ENCODE measurements around the gene KAZALD1. TPM values are rescaled to one million over a fixed set of nuclear protein-coding genes. Genes with fewer than 3 reads are reported as not detected.

Gene KAZALD1
- total RNA-seq, 2 donors from 2014 or later = 0.60 to 1.3 TPM

DNA sequence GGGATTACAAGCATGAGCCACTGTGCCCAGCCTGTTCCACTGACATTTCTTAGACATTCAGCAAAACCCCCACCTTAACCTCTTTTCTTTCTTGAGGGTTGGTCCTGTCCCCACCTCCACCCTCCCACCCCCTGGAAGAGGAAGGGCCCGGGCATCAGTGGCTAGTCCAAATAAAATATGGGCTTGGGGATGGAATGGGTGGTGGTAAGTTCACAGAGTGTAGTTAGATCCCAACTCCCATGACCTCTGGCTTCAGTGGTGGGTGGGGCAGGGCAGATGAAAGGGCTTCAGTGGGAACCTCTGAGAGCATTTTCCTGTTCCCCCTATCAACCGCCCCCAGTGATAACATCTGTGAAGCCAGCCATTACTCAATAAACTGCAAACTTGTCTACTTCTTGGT, 20.9 kb upstream of the KAZALD1 start:
- no peak overlapping the region for H3K27ac Mint-ChIP-seq

DNA sequence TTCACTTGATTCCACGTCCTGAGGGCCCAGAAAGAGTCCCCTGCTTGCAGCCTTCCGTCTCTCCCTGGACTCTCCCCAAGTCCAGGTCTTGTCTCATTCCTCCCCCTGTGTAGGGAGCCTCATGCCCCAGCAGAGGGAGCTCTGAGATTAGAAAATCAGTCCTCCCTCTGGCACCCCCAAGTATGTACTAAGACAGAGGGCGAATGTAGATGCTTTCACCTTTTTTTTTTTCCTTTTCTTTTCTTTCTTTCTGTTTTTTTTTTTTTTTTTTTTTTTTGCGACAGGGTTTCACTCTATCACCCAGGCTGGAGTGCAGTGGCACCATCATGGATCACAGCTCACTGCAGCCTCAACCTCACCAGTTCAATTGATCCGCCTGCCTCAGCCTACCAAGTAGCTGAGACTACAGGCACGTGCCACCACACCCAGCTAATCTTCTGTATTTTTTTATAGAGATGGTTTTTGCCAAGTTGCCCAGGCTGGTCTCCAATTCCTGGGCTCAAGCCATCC, 20.5 kb upstream of the KAZALD1 start:
- no peaks in the 10 kb centered on the region for H3K9me3 Mint-ChIP-seq
- H3K36me3 Mint-ChIP-seq = no peaks in the 10 kb centered on the region
- ATAC-seq = peak; percentile 69 to 81
- DNase-seq (ENCODE audit: low spot score in 2 of 2) = peak in 1 of 2 donors; percentile 71
- H3K27ac Mint-ChIP-seq = no peak overlapping the region

More for the DNA sequence above, 20.9 kb upstream of the KAZALD1 start:
- Mint-ChIP-seq H3K9me3 (no peaks in the 10 kb centered on the region), H3K36me3 (no peaks in the 10 kb centered on the region)
- DNase-seq (ENCODE audit: low spot score in 2 of 2) (no peak), ATAC-seq (no peak)

DNA sequence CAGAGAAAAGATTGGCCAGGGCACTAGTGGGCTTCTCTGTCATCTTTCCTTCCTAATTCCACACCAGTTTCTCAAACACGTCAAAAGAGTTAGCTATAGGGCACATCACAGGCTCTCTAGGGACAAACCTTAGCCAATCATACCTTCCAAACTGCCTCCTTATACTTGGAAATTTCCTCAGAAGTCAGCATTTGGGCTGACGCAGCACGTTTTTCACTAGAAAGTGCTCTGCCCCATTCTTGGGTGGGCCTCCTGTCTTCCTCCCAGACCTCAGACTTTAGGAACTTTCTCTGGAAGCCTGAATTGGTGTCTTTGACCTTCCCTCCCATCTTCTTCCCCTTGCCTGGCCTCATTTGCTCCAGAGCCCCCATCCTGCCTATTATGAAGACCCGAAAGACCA, 19.7 kb upstream of the KAZALD1 start:
- Mint-ChIP-seq H3K9me3 (no peaks in the 10 kb centered on the region), H3K36me3 (no peaks in the 10 kb centered on the region), H3K27ac (peak overlapping the region; percentile 85 to 97)
- ATAC-seq = no peak
- no peak for DNase-seq (ENCODE audit: low spot score in 2 of 2)

DNA sequence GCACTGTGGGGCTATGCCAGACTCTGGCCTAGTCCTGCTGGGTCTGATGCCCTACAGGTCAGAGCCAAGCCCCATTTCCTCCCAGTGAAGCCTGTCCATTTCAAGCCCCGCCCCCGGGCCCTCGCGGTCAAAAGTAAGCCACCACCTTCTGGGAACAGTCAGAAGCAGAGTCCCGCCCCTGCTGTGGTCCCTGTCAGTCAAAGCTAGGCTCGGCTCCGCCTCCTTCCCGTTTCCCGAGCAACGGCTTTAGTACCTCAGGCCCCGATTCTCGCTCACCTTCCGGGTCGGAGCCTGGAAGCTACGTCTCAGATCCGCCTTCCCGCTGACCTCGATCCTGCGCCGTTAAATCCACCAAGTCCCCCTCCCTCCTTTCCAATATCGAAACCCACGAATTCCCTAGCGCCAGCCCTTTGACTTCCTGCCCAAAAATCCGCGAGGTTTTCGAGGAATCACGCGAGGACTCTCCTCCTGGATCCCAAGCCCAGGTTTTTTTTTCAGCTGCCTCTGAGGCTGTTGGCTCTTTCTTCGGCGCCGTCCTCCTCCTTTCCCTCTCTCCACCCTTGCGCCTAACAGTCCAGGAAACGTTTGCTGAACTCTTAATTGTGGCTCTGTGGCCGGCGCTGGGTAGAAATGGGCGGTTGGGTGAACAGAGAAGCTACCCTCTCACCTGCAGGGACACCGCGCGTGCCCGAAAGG, 19.0 kb upstream of the KAZALD1 start:
- ATAC-seq (peak; percentile 95 to 97), DNase-seq (ENCODE audit: low spot score in 2 of 2) (peak; percentile 87 to 91)
- peak overlapping the region; percentile 85 to 97 for H3K27ac Mint-ChIP-seq
- H3K9me3 Mint-ChIP-seq = no peaks in the 10 kb centered on the region
- H3K36me3 Mint-ChIP-seq = no peaks in the 10 kb centered on the region

DNA sequence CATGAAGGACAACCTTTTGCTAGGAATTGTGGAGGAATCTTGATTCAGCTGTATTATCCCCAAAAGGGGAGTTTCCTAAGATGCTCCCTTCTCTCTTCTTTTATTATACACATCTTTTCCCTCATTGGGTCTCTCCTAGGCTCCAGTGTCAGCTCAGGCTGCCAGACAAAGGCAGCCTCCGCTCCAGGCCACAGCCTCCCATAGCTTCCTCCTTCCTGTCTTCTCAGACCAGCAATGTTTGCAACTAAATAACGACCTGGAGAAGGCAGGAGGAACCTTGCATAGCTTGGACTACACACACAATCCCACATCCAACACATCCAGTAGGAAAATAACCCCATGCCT, 18.5 kb upstream of the KAZALD1 start:
- H3K27ac Mint-ChIP-seq = peak overlapping the region in 1 of 2 donors; percentile 85
- H3K9me3 Mint-ChIP-seq = no peaks in the 10 kb centered on the region
- no peak for ATAC-seq

DNA sequence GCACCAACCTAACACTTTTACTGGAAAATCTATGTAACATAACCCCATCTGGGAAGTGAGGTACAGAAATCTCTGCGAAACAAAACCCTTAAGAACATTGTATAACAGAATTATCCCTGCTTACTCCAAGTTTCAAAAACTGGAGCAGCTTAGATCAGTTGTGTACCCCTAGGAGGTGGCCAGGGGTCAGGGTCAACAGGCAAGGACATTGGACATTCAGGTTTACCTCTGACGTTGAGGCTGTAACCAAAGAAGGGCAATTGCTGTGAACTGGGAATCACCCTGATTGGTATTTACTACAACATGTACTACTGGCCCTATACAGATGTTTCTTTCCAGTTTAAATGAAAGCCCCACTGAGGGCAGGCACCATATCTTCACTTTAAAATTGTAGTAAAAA, 17.7 kb upstream of the KAZALD1 start:
- no peak for DNase-seq (ENCODE audit: low spot score in 2 of 2)
- no peaks in the 10 kb centered on the region for H3K36me3 Mint-ChIP-seq
- ATAC-seq = no peak
- no peak overlapping the region for H3K27ac Mint-ChIP-seq
- H3K9me3 Mint-ChIP-seq = no peaks in the 10 kb centered on the region

More for the DNA sequence above, 18.5 kb upstream of the KAZALD1 start:
- DNase-seq (ENCODE audit: low spot score in 2 of 2) = no peak
- H3K36me3 Mint-ChIP-seq = no peaks in the 10 kb centered on the region

DNA sequence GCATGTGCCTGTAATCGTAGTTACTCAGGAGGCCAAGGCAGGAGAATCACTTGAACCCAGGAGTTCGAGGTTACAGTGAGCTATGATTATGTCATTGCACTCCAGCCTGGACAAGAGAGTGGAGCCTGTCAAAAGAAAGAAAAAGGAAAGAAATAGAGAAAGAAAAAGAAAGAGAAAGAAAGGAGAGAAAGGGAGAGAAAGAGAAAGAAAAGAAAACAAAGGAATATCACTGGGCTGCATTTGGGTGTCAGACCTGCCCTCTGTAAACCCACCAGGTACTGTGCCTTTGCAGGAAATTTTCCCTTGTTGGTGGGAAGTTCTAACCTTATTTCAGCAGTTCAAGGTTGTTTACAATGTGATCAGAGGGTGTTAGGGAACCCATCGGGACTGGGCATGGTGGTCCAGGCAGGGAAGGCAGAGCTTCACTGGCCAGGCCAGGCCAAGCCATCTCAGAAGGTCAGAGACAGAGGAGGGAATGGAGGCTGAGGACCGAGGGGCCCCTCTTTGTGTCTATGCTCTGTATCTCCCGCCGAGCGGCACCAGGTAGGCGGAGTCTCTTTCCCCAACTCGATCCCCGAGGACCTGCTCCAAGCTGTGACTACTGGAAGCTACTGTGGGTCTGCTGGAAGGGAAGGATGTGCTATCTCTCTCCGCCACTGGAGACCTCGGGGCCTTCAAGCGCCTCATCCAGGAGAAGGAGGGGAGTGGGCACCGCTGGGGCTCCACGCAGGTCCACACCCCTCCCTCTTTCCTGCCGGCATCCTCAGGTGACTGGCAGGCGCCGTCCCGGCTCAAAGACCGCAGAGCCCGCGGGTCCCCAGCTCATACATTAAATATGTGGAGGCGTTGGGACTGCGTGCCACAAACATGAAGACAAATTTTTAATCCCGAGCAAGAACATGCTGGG, 15.2 kb upstream of the KAZALD1 start:
- Mint-ChIP-seq H3K27ac (no peak overlapping the region), H3K9me3 (no peaks in the 10 kb centered on the region), H3K36me3 (no peaks in the 10 kb centered on the region)
- ATAC-seq (no peak), DNase-seq (ENCODE audit: low spot score in 2 of 2) (no peak)

DNA sequence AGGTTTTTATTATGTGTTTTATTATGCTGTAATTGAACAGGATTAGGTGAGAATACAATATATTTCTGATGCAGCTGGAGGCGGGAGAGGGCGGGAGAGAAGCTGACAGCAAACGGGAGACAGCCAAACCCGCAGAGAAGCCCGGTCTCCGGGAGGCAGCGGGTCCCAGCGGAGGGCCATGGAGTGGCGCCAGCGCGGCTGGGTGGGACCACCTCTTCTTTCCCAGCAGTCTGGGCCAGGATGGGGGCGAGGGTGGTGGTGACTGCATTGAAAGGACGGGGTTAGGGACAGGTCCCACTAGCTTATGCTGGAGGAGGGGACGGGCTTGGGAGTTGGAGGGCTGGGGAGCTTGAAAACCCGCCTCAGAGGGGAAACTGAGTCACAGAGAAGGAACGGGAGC, 14.5 kb upstream of the KAZALD1 start:
- no peak overlapping the region for H3K27ac Mint-ChIP-seq
- ATAC-seq (no peak), DNase-seq (ENCODE audit: low spot score in 2 of 2) (no peak)
- H3K9me3 Mint-ChIP-seq = no peaks in the 10 kb centered on the region
- no peaks in the 10 kb centered on the region for H3K36me3 Mint-ChIP-seq

DNA sequence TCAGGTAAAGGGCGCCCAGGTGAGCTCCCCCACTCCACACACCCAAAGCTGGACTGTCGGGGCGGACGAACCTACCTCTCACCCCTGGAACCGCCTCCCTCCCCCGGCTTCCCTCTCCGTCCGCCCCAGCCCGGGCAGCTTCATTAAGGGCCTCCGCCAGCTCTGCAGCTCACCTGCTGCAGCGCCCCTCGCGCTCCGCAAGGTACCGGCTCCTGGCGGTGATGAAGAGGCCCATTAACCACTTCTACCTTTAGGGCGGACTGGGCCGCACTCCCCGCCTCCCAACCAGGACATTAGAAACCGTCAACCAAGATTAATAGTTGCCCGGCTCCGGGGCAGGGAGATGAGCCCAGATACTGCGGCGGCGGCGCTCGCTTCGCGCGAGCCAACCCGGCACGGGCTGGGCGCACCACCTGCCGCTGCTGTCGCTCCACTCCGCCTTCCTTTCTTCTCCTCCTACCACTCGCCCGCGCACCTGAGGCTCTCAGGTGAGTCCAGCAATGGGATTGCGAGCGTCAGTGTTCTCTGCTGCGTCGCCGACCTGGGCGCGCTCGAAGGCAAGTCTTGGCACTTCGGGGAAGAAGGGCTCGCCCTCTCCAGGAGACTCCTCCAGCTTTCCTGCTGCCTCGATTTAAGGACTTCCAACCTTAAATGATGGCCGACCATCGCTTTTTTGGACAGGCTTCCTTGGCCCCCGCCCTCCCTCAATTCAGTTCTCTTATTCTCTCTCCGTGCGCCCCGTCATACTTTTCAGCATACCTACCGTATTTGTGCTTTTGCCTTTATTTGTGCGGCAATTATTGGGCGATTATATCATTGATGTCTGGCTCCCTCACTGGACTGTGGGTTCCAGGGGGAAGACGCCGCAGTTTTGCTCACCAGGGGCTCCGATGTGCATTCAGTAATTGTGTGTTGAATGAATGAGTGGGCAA, 13.6 kb upstream of the KAZALD1 start:
- H3K9me3 Mint-ChIP-seq = no peaks in the 10 kb centered on the region
- DNase-seq (ENCODE audit: low spot score in 2 of 2) = no peak
- no peaks in the 10 kb centered on the region for H3K36me3 Mint-ChIP-seq
- ATAC-seq = no peak
- no peak overlapping the region for H3K27ac Mint-ChIP-seq

DNA sequence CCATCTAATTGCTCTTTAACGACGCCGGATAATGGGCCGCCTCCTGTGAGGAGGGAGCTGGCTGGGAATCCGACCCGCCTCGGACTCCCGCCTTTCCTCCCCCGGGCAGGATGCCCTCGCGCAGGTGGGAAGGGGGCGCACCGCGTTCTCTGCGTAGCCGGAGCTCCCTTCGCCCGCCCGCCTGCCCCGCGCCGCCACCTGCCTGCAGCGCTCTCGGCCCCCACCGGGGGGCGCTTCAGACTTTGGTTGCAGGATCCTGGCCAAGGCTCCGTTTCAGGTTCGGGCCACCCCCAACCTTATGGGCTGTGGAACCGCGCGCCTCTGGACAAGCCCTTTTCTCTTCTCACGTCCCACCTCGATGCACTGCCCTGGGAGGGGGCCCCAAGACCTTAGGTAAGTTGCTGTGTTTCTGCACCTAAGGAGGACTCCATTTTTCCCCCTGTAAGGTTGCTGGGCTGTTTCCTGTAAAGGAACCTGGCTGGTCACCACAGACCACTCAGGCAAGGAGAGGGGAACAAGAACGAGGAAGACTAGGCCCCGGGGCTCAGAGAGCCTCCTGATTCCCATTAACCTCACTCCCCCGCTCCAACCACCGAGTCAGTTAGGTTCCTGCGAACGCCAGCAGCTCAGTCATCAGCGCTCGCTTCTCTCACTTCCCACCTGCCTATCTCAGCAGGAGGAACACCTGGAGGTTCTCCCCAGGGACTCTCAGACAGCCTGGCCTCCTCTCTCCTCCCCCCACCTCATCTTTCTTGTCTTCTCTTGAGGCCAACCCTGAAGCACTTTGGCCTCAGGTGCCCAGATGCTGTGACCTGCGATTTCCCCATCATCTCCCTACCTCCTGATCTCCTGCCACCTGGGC, 11.3 kb upstream of the KAZALD1 start:
- ATAC-seq = peak; percentile 82 to 90

DNA sequence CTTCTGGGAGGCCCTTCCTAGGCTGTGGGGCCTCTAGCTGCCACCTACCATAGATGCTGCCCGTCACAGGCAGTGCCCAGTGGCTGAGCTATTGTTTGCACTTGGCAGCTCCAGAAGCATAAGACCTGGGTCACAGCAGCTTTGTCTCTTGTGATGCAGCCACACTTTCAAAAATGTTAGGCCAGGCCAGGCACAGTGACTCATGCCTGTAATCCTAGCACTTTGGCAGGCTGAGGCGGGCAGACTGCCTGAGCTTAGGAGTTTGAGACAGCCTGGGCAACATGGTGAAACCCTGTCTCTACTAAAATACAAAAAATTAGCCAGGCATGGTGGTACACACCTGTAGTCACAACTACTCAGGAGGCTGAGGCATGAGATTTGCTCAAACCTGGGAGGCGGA, 9.5 kb upstream of the KAZALD1 start:
- DNase-seq (ENCODE audit: low spot score in 2 of 2) (no peak), ATAC-seq (no peak)
- H3K9me3 Mint-ChIP-seq = no peaks in the 10 kb centered on the region
- no peak overlapping the region for H3K27ac Mint-ChIP-seq
- peaks cover 0 to 5% of the 10 kb centered on the region in 2 donors for H3K36me3 Mint-ChIP-seq

More for the DNA sequence above, 11.3 kb upstream of the KAZALD1 start:
- H3K9me3 Mint-ChIP-seq = no peaks in the 10 kb centered on the region
- DNase-seq (ENCODE audit: low spot score in 2 of 2) = peak in 1 of 2 donors; percentile 95
- H3K27ac Mint-ChIP-seq = no peak overlapping the region
- H3K36me3 Mint-ChIP-seq = peaks cover 0 to 5% of the 10 kb centered on the region in 2 donors

DNA sequence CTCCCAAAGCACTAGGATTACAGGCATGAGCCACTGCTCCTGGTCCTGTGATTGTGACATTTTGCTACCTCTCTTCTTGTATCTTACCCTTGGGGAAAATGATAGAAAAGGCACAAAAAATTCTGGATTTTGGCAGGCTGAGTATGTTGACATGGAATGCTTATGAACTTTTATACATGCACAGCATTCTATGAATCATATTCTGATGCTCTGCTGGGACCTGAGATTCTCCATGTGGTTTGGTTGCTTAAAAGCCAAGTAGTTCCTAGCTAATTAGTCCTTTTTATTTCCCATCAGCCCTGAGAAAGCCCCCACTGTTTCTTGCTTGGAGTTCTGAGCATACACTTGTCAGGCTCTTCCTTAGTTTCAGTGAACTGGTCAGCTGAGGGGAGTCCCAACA, 8.3 kb upstream of the KAZALD1 start:
- Mint-ChIP-seq H3K27ac (no peak overlapping the region), H3K36me3 (peaks cover 0 to 5% of the 10 kb centered on the region in 2 donors), H3K9me3 (no peaks in the 10 kb centered on the region)
- DNase-seq (ENCODE audit: low spot score in 2 of 2) (no peak), ATAC-seq (no peak)

DNA sequence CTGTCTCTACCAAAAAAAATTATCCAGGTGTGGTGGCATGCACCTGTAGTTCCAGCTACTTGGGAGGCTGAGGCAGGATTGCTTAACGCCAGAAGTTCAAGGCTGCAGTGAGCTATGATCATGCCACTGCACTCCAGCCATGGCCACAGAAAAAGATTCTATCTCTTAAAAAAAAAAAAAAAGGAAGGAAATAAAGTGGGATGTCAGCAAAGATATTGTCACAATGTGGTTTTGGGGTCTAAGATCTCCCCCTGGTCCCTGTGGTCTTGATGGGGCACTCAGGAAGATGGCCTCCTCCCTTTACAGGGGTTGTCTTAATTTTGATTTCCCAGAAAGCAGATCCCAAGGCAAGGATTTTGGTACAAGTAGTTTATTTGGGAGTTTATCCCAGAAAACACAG, 7.4 kb upstream of the KAZALD1 start:
- Mint-ChIP-seq H3K27ac (no peak overlapping the region), H3K36me3 (peaks cover 0 to 6% of the 10 kb centered on the region in 2 donors), H3K9me3 (no peaks in the 10 kb centered on the region)
- ATAC-seq (no peak), DNase-seq (ENCODE audit: low spot score in 2 of 2) (no peak)

DNA sequence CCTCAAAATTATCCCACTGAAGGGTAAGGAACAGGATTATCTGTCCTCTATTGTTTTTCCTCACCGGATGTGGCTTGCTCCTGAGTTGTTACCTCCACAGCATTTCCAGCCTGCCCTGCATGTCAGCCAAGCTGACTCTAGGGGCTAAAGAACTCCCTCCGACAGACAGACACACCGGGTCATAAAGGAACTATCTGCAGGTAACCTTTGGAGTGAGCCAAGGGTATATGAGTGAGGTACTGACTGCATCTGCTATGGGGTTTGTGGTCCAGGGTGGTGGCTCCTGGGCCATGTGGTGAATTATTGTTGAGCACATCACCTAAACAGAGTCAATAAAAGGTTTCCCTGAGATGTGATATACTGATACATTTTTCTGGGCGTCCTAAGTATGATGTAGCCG, 6.9 kb upstream of the KAZALD1 start:
- Mint-ChIP-seq H3K9me3 (no peaks in the 10 kb centered on the region), H3K27ac (no peak overlapping the region), H3K36me3 (peaks cover under 1 to 10% of the 10 kb centered on the region in 2 donors)
- ATAC-seq = no peak
- no peak for DNase-seq (ENCODE audit: low spot score in 2 of 2)

DNA sequence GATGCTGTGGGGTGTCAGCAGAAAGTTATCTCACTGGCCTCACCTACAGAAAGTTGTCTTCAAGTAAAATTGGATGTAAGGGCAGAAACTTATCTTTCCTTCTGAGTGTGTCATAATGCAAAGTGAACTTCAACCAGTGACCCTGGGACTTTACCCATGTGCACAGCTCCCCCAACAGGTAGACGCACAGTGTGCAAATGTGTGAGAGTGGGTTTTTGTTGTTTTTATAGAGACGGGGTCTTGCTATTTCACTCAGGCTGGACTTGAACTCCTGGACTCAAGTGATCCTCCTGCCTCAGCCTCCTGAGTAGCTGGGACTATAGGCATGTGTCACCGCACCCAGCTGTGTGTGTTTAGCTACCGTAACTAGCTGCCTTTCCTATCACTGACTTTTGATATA, 6.4 kb upstream of the KAZALD1 start:
- no peak for ATAC-seq
- H3K36me3 Mint-ChIP-seq = peaks cover 6 to 16% of the 10 kb centered on the region in 2 donors
- H3K27ac Mint-ChIP-seq = no peak overlapping the region
- DNase-seq (ENCODE audit: low spot score in 2 of 2) = no peak
- H3K9me3 Mint-ChIP-seq = no peaks in the 10 kb centered on the region

All from activated naive CD4-positive, alpha-beta T cell treated with anti-CD3 and anti-CD28 coated beads, Interleukin-2, amount 50 U/mL, for 72 hours (primary cell).